NCI-H146 (cell line): ENCODE measurements around the gene ERCC1.

Source experiments
- DNase-seq: peaks from one replicate; lab custom pipeline; 2025; lab: John Stamatoyannopoulos, UW

Gene ERCC1

GRCh38 chr19:45364696-45365095 is 59.0 kb downstream of the ERCC1 start:
- DNase-seq, result no peak

GRCh38 chr19:45363861-45364459 is 59.8 kb downstream of the ERCC1 start:
- DNase-seq, result no peak

GRCh38 chr19:45362291-45362690 is 61.4 kb downstream of the ERCC1 start:
- DNase-seq, result no peak

- DNase-seq, result no peak
Measured at GRCh38 chr19:45361608-45362007, 62.1 kb downstream of the ERCC1 start.

- no peak for DNase-seq
Measured at GRCh38 chr19:45358213-45358792, 65.4 kb downstream of the ERCC1 start.

GRCh38 chr19:45357445-45357783 is 66.3 kb downstream of the ERCC1 start:
- no peak for DNase-seq
